K562 (cell line): ENCODE data around the gene C6orf15. TPM values are rescaled to one million over a fixed set of nuclear protein-coding genes. Genes with fewer than 3 reads are reported as not detected.

ENCODE experiments used
- CTCF ChIP-seq, 3 experiments: IDR thresholded peaks in 2 of 3; conservative IDR thresholded peaks in 1 of 3; 2 replicates each; pipeline ENCODE4 v1.5.1; 2011 to 2012; ENCODE audit warnings: low read length in 3 of 3, mild to moderate bottlenecking in 3 of 3, control low read depth in 2 of 3, improper control_type of control experiment in 1 of 3, inconsistent platforms in 1 of 3, low read depth in 1 of 3, mixed read lengths in 1 of 3, moderate library complexity in 1 of 3; ENCODE audit not compliant: insufficient read depth in 2 of 3
- HEY1 ChIP-seq: fragments of 250-450 bp; sonication (Bioruptor Pico); IDR thresholded peaks from 2 replicates; pipeline ENCODE4 v1.5.0; 2020; ENCODE audit warnings: mild to moderate bottlenecking, moderate library complexity, borderline replicate concordance
- LCOR ChIP-seq: sonication (generic); formaldehyde crosslinking; IDR thresholded peaks from 2 replicates; pipeline ENCODE4 v1.8.0; 2022; ENCODE audit warnings: mild to moderate bottlenecking, missing genetic modification reagents
- NFRKB ChIP-seq: fragments of 450-650 bp; IDR thresholded peaks from 2 replicates; pipeline ENCODE4 v1.6.1; 2016; ENCODE audit warnings: low read depth
- POLR2A ChIP-seq: fragments of 450-650 bp; conservative IDR thresholded peaks from 2 replicates; pipeline ENCODE4 v1.6.1; 2016
- SMAD4 ChIP-seq: fragments of 250-450 bp; sonication (Bioruptor Pico); conservative IDR thresholded peaks from 2 replicates; pipeline ENCODE4 v1.8.0; 2021; ENCODE audit warnings: inconsistent platforms, mild to moderate bottlenecking, moderate library complexity
- SNIP1 ChIP-seq: fragments of 450-650 bp; IDR thresholded peaks from 2 replicates; pipeline ENCODE4 v1.7.1; 2017; ENCODE audit warnings: low read depth, mild to moderate bottlenecking
- SRSF7 ChIP-seq: fragments of 200-400 bp; formaldehyde crosslinking; optimal IDR thresholded peaks from 2 replicates; pipeline ENCODE3; 2017; ENCODE audit warnings: mild to moderate bottlenecking, low read depth, low read length
- ZKSCAN1 ChIP-seq: fragments of 150-350 bp; IDR thresholded peaks from 2 replicates; pipeline ENCODE4 v1.6.1; 2016; ENCODE audit warnings: low read depth, low read length
- polyA plus RNA-seq, 8 experiments: library from polyadenylated mRNA; depleted of rRNA in 4 of 8; stranded (reverse) in 5 of 8; unstranded in 3 of 8; fragments of >200 nt; fragmentation: Nextera tagmentation in 2 of 8; fragmentation: Illumina TruSeq in 1 of 8; extraction: Ambion mirVana in 2 of 8; extraction: Trizol in 1 of 8; gene quantifications; 2 replicates each; pipeline versions ENCODE4 v1.2.1 to v1.2.3, GENCODE V29; 2011 to 2014; ENCODE audit warnings: inconsistent platforms in 1 of 8, missing spikeins in 1 of 8
- total RNA-seq, 7 experiments: library from RNA; depleted of rRNA in 6 of 7; stranded (reverse); fragments of >200 nt in 6 of 7; fragmentation: Illumina TruSeq in 2 of 7; extraction: Trizol in 2 of 7; gene quantifications; 2 replicates each; pipeline versions ENCODE4 v1.2.1 to v1.2.3, GENCODE V29; 2011 to 2021; ENCODE audit warnings: low replicate concordance in 1 of 7

The C6orf15 gene
- total and polyA plus RNA-seq, 9 of the 15 experiments (the other 6 are each of a cell fraction or from before 2014, with no cell fraction given) = not detected

DNA sequence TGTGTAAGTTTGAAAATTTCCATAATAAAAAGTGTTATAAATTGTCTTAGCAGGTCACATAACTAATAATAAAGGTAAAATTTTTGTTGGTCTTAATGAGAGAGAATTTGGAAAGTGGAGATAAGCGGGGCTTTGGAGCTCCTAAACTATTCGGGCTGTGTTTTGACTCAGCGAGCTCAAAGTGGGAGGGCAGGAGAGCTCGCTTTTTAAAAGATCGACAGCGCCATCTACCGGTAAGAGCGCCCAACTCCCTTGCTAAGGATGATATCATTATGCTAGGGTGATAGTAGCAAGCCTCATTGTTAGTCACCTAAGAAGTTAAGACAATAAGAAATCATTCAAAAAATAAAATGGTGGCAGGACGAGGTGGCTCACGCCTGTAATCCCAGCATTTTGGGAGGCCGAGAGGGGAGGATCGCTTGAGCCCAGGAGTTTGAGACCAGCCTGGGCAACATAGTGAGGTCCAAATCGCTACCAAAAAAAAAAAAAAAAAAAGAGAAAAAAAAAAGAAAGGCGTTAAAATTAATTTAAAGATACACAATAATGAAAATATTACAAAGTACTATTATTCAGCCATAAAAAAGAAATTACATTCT is 24.8 kb downstream of the C6orf15 start (continued):
- peak; percentile 80 to 93 (median 90) for TF ChIP-seq CTCF (IDR thresholded peaks at IDR 0.05 in 2 of 3, conservative IDR thresholded peaks at IDR 0.05 in 1 of 3; ENCODE audit: insufficient read depth in 2 of 3, low read depth in 1 of 3, low read length in 3 of 3)
- TF ChIP-seq ZKSCAN1 = no peak
- TF ChIP-seq HEY1 (CRISPR knock-in tag) = no peak
- no peak for TF ChIP-seq SMAD4 (CRISPR knock-in tag)
- TF ChIP-seq NFRKB = no peak
- 0 out of 2 replicates have a peak, but pooled peaks have one; percentile 30 for TF ChIP-seq LCOR (CRISPR knock-in tag)
- no peak for TF ChIP-seq POLR2A
- TF ChIP-seq SNIP1 = peak; percentile 63; the same call in 1 of the 2 replicates
- no peak for TF ChIP-seq SRSF7
